Panc1 (cell line): ENCODE data around the gene CMIP. TPM values are rescaled to one million over a fixed set of nuclear protein-coding genes. Genes with fewer than 3 reads are reported as not detected.
A peak's percentile ranks its signal among the peaks of the same experiment; 100 is the strongest.

ENCODE experiments used
- ATAC-seq: fragments of 200-7000 bp; cut with Tn5 transposase; 2 replicates; pipeline ENCODE4 v1.9.1; 2020; ENCODE audit warnings: mild to moderate bottlenecking, moderate library complexity
- BruUV-seq: library from RNA; stranded (reverse); fragments of 400-500 nt; replicated peaks from 2 replicates; lab custom pipeline; 2021; lab: Mats Ljungman, UMichigan
- CTCF ChIA-PET: fragments of 300-600 bp; sonication (Branson Sonifier 250); formaldehyde crosslinking; loops from one replicate; lab custom pipeline; 2022; ENCODE audit warnings: antibody characterized with exemption; lab: Charles Lee
- POLR2A ChIA-PET: fragments of 300-600 bp; sonication (Branson Sonifier 250); formaldehyde crosslinking; loops from one replicate; lab custom pipeline; 2022; ENCODE audit warnings: antibody characterized with exemption; lab: Charles Lee
- DNase-seq: peaks from one replicate; pipeline ENCODE4 v3.0.0-alpha.2; 2010; ENCODE audit warnings: low read depth, low spot score
- H3K27ac ChIP-seq: 2 replicates; pipeline ENCODE4 v1.5.1; 2011; ENCODE audit warnings: mild to moderate bottlenecking, low read length, inconsistent platforms
- H3K27me3 ChIP-seq: fragments of 200-500 bp; sonication (Bioruptor generic); 2 replicates; pipeline ENCODE4 v1.6.0; 2014; ENCODE audit warnings: low read length, inconsistent platforms; ENCODE audit not compliant: control insufficient read depth, insufficient read depth
- H3K36me3 ChIP-seq: fragments of 200-500 bp; sonication (Bioruptor generic); 2 replicates; pipeline ENCODE4 v1.5.1; 2014; ENCODE audit warnings: inconsistent platforms, mild to moderate bottlenecking, low read length, moderate library complexity; ENCODE audit not compliant: control insufficient read depth, insufficient read depth
- H3K4me1 ChIP-seq: 2 replicates; pipeline ENCODE4 v1.5.1; 2011; ENCODE audit warnings: inconsistent platforms, mild to moderate bottlenecking, low read length, moderate library complexity; ENCODE audit not compliant: control insufficient read depth, insufficient read depth
- H3K4me3 ChIP-seq, 2 experiments: 2 replicates each; pipeline ENCODE4 v1.5.1; 2011 to 2012; ENCODE audit warnings: low read depth in 2 of 2, low read length in 2 of 2, mild to moderate bottlenecking in 2 of 2, inconsistent platforms in 1 of 2, moderate library complexity in 1 of 2
- H3K9me3 ChIP-seq: fragments of 200-500 bp; sonication (Bioruptor generic); 2 replicates; pipeline ENCODE4 v1.5.1; 2014; ENCODE audit warnings: low read depth, mild to moderate bottlenecking, inconsistent platforms, low read length, moderate library complexity; ENCODE audit not compliant: control insufficient read depth, insufficient read depth
- CTCF ChIP-seq: fragments of 450-650 bp; IDR thresholded peaks from 2 replicates; pipeline ENCODE4 v1.5.1; 2017; ENCODE audit warnings: mild to moderate bottlenecking
- POLR2AphosphoS5 ChIP-seq: IDR thresholded peaks from 2 replicates; pipeline ENCODE4 v1.6.1; 2012; ENCODE audit warnings: mild to moderate bottlenecking, low read depth, low read length, moderate library complexity
- REST ChIP-seq, 2 experiments: IDR thresholded peaks; 2 replicates each; pipeline ENCODE4 v1.6.1; 2011 to 2012; ENCODE audit warnings: low read depth in 2 of 2, control low read depth in 1 of 2, low read length in 1 of 2, mild to moderate bottlenecking in 1 of 2, moderate library complexity in 1 of 2; ENCODE audit not compliant: insufficient read depth in 1 of 2
- SIN3A ChIP-seq: IDR thresholded peaks from 2 replicates; pipeline ENCODE4 v1.6.1; 2012; ENCODE audit warnings: low read depth, mild to moderate bottlenecking, low read length, moderate library complexity, borderline replicate concordance; ENCODE audit not compliant: insufficient read depth
- TCF7L2 ChIP-seq: IDR thresholded peaks from 2 replicates; pipeline ENCODE4 v1.6.1; 2011; ENCODE audit warnings: mild to moderate bottlenecking, low read depth, low read length, inconsistent platforms
- in situ Hi-C: cut with HindIII; loops from 2 replicates; pipeline ENCODE4 v1.10.0; 2016; ENCODE audit warnings: low sequenced_read_pairs, low pct_unique_long_range_greater_than_20kb
- intact Hi-C: fragments of 100-400 bp; cut with micrococcal nuclease; formaldehyde crosslinking; loops from one replicate; pipeline ENCODE4 v1.10.0; 2022; ENCODE audit not compliant: unreplicated experiment
- total RNA-seq: library from RNA; stranded (reverse); gene quantifications from one replicate; pipeline ENCODE4 v1.2.1, GENCODE V29; 2021; ENCODE audit not compliant: unreplicated experiment

Gene CMIP
- total RNA-seq, 1 experiment from 2014 or later: 49.7 TPM

- BruUV-seq: no TSS peak
- DNase-seq (no peak), ATAC-seq (no peak)
- no peak overlapping the region for H3K4me3 ChIP-seq
- H3K27ac ChIP-seq: no peak overlapping the region
- peaks cover 27% of the 10 kb centered on the region for H3K4me1 ChIP-seq
- ChIA-PET CTCF (no interaction called here), POLR2A (no interaction called here)
- intact Hi-C loops: no loop called here
- H3K27me3 ChIP-seq: no peaks in the 10 kb centered on the region
- in situ Hi-C loops: no loop called here
- H3K36me3 ChIP-seq: no peaks in the 10 kb centered on the region
- no peak for TF ChIP-seq POLR2AphosphoS5
- TF ChIP-seq CTCF: no peak
- no peak for TF ChIP-seq TCF7L2
- TF ChIP-seq SIN3A: no peak
- no peak for TF ChIP-seq REST (IDR thresholded peaks at IDR 0.05; ENCODE audit: insufficient read depth in 1 of 2, low read depth in 2 of 2, low read length in 1 of 2)
- no peaks in the 10 kb centered on the region for H3K9me3 ChIP-seq
These were observed 75.5 kb downstream of the CMIP start for GRCh38 chr16:81520151-81520470.

GRCh38 chr16:81520560-81521135 lies 76.0 kb downstream of the CMIP start:
- TSS peak; percentile 52 for BruUV-seq
- in situ Hi-C loops: no loop called here
- Histone ChIP-seq H3K36me3 (no peaks in the 10 kb centered on the region), H3K4me1 (peaks cover 25% of the 10 kb centered on the region), H3K27me3 (no peaks in the 10 kb centered on the region), H3K9me3 (no peaks in the 10 kb centered on the region), H3K27ac (no peak overlapping the region), H3K4me3 (no peak overlapping the region)
- intact Hi-C loops: no loop called here
- ChIA-PET POLR2A (no interaction called here), CTCF (no interaction called here)
- TF ChIP-seq CTCF (no peak), SIN3A (no peak), REST (IDR thresholded peaks at IDR 0.05; ENCODE audit: insufficient read depth in 1 of 2, low read depth in 2 of 2, low read length in 1 of 2) (no peak)
- DNase-seq (no peak), ATAC-seq (no peak)
